ENCODE measurements around the gene GATB. TPM values are rescaled to one million over a fixed set of nuclear protein-coding genes. Genes with fewer than 3 reads are reported as not detected.

GATB gene
- polyA plus RNA-seq, 1 donor: 17.4 TPM

DNA sequence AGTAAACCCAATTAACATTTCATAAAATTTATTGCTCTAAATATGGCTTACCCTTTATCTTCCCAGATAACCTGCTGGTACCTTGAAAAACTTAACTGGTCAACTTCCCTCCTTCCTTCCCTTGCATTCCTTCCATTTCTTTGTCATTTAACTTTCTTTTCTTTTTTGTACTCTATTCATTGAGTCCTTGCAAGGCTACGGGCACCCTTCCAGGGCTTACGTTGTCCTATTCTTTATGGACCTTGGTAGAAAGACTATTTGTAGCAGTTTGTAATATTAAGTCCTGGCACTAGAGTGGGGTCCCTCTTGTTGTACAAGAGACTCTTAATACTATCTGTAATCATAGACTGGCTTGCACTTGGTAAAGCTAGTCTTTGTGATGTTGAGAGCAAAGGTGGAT lies 8.0 kb upstream of the GATB start:
- Histone ChIP-seq H3K36me3 (ENCODE audit: control insufficient read depth, insufficient read depth, low read length) (no peaks in the 10 kb centered on the region), H3K9me3 (ENCODE audit: control insufficient read depth, low read depth, low read length) (peaks cover 3% of the 10 kb centered on the region), H3K27ac (ENCODE audit: low read length) (no peak overlapping the region), H3K4me1 (ENCODE audit: control insufficient read depth, insufficient read depth, low read length) (no peaks in the 10 kb centered on the region), H3K4me3 (ENCODE audit: low read length) (no peak overlapping the region), H3K27me3 (ENCODE audit: control insufficient read depth, insufficient read depth, low read length) (peaks cover 9% of the 10 kb centered on the region)
- DNase-seq: no peak
- WGBS (ENCODE audit: insufficient coverage, low lambda C conversion rate): 80% methylated on average over 1 of the region's 2 CpGs

- H3K36me3 ChIP-seq (ENCODE audit: control insufficient read depth, insufficient read depth, low read length): no peaks in the 10 kb centered on the region
- H3K4me3 ChIP-seq (ENCODE audit: low read length): no peak overlapping the region
- H3K4me1 ChIP-seq (ENCODE audit: control insufficient read depth, insufficient read depth, low read length): no peaks in the 10 kb centered on the region
- peaks cover 12% of the 10 kb centered on the region for H3K27me3 ChIP-seq (ENCODE audit: control insufficient read depth, insufficient read depth, low read length)
- no peak overlapping the region for H3K27ac ChIP-seq (ENCODE audit: low read length)
- WGBS (ENCODE audit: insufficient coverage, low lambda C conversion rate): no CpG with 5 or more reads among the region's 4 CpGs
- H3K9me3 ChIP-seq (ENCODE audit: control insufficient read depth, low read depth, low read length): no peaks in the 10 kb centered on the region
- no peak for DNase-seq
Observed at GRCh38 chr4:151766691-151767090, 5.9 kb upstream of the GATB start.

GRCh38 chr4:151760002-151760401 lies 805 bp downstream of the GATB start:
- H3K27ac ChIP-seq (ENCODE audit: low read length): no peak overlapping the region
- no peaks in the 10 kb centered on the region for H3K36me3 ChIP-seq (ENCODE audit: control insufficient read depth, insufficient read depth, low read length)
- DNase-seq: peak in 1 of 2 donors; percentile 4
- H3K27me3 ChIP-seq (ENCODE audit: control insufficient read depth, insufficient read depth, low read length): peaks cover 4% of the 10 kb centered on the region
- 34% methylated on average over 3 of the region's 3 CpGs for WGBS (ENCODE audit: insufficient coverage, low lambda C conversion rate)
- peaks cover 3% of the 10 kb centered on the region for H3K4me1 ChIP-seq (ENCODE audit: control insufficient read depth, insufficient read depth, low read length)
- H3K4me3 ChIP-seq (ENCODE audit: low read length): peak overlapping the region; percentile 97
- H3K9me3 ChIP-seq (ENCODE audit: control insufficient read depth, low read depth, low read length): no peaks in the 10 kb centered on the region

DNA sequence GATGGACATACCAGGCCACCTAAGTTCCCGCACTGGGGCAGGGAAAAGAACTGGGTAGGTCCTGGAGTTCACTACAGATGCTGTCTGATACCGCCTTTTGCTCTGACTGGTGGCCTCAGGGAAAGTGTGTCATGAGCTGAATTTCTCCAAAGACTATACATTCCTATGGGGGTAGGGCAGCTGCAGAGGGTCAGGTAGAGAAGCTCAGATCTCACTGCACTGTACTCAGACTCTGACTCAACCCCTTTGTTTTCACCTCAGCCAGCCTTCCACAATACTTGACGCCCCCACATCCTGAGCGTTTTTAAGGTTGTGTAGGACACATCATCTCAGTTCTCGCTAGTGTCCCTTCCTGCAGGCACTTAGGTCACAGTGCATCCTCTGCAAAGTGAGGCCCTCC lies 7.8 kb downstream of the GATB start:
- WGBS (ENCODE audit: insufficient coverage, low lambda C conversion rate): 100% methylated on average over 2 of the region's 5 CpGs
- H3K9me3 ChIP-seq (ENCODE audit: control insufficient read depth, low read depth, low read length): no peaks in the 10 kb centered on the region
- no peaks in the 10 kb centered on the region for H3K4me1 ChIP-seq (ENCODE audit: control insufficient read depth, insufficient read depth, low read length)
- H3K36me3 ChIP-seq (ENCODE audit: control insufficient read depth, insufficient read depth, low read length): peaks cover 6% of the 10 kb centered on the region
- no peak overlapping the region for H3K27ac ChIP-seq (ENCODE audit: low read length)
- DNase-seq: no peak
- H3K27me3 ChIP-seq (ENCODE audit: control insufficient read depth, insufficient read depth, low read length): no peaks in the 10 kb centered on the region
- no peak overlapping the region for H3K4me3 ChIP-seq (ENCODE audit: low read length)

- 82% methylated on average over 3 of the region's 6 CpGs for WGBS (ENCODE audit: insufficient coverage, low lambda C conversion rate)
- Histone ChIP-seq H3K9me3 (ENCODE audit: control insufficient read depth, low read depth, low read length) (no peaks in the 10 kb centered on the region), H3K27me3 (ENCODE audit: control insufficient read depth, insufficient read depth, low read length) (no peaks in the 10 kb centered on the region), H3K27ac (ENCODE audit: low read length) (no peak overlapping the region), H3K4me3 (ENCODE audit: low read length) (no peak overlapping the region), H3K36me3 (ENCODE audit: control insufficient read depth, insufficient read depth, low read length) (peaks cover 6% of the 10 kb centered on the region), H3K4me1 (ENCODE audit: control insufficient read depth, insufficient read depth, low read length) (peaks cover 5% of the 10 kb centered on the region)
- DNase-seq: no peak
Observed at GRCh38 chr4:151750156-151750555, 10.7 kb downstream of the GATB start.

GRCh38 chr4:151745481-151746231 lies 15.2 kb downstream of the GATB start:
- no CpG with 5 or more reads among the region's 5 CpGs for WGBS (ENCODE audit: insufficient coverage, low lambda C conversion rate)
- Histone ChIP-seq H3K9me3 (ENCODE audit: control insufficient read depth, low read depth, low read length) (no peaks in the 10 kb centered on the region), H3K27me3 (ENCODE audit: control insufficient read depth, insufficient read depth, low read length) (no peaks in the 10 kb centered on the region), H3K36me3 (ENCODE audit: control insufficient read depth, insufficient read depth, low read length) (no peaks in the 10 kb centered on the region), H3K27ac (ENCODE audit: low read length) (no peak overlapping the region), H3K4me3 (ENCODE audit: low read length) (no peak overlapping the region), H3K4me1 (ENCODE audit: control insufficient read depth, insufficient read depth, low read length) (peaks cover 13% of the 10 kb centered on the region)
- no peak for DNase-seq

DNA sequence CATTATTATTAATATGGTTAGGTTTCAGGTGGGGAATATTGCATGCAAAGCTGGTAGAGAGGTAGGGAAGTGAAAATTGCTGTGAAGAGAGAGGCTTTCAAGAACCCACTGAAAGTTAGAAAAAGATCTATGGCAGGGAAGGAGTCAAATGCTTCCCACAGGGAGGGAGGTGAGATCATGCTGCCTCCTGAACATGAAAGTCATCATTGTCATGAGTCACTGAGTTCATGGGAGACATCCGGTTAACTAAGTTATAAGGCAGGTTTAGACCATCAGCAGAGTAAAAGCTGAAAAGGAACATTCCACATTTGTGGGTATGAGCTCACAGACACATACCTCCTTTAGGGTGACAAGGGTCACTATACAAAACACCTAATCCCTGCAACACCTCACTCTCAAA lies 16.2 kb downstream of the GATB start:
- Histone ChIP-seq H3K4me1 (ENCODE audit: control insufficient read depth, insufficient read depth, low read length) (peaks cover 13% of the 10 kb centered on the region), H3K27me3 (ENCODE audit: control insufficient read depth, insufficient read depth, low read length) (no peaks in the 10 kb centered on the region), H3K36me3 (ENCODE audit: control insufficient read depth, insufficient read depth, low read length) (no peaks in the 10 kb centered on the region), H3K4me3 (ENCODE audit: low read length) (no peak overlapping the region), H3K9me3 (ENCODE audit: control insufficient read depth, low read depth, low read length) (no peaks in the 10 kb centered on the region), H3K27ac (ENCODE audit: low read length) (peak overlapping the region; percentile 11)
- DNase-seq: peak in 1 of 2 donors; percentile 57
- WGBS (ENCODE audit: insufficient coverage, low lambda C conversion rate): no CpG with 5 or more reads among the region's 1 CpG

DNA sequence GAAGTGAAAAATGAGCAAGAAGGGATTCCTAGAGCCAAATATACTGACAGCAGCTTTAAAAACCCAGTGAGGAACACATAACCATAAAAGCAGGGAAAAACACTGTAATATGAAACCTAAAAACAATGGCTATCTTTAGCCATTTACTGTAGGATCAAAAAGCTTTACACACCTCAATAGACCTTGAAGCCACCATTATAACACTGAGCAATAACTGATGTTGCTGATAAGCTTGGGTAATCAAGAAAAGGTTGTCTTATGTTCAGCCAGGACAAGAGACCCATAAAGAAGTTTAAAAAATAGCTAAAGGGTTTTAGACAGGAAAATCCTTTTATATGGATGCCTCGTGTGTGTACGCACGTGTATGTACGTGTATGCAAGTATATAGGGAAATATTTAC lies 16.9 kb downstream of the GATB start:
- no CpG with 5 or more reads among the region's 4 CpGs for WGBS (ENCODE audit: insufficient coverage, low lambda C conversion rate)
- peak overlapping the region; percentile 11 for H3K27ac ChIP-seq (ENCODE audit: low read length)
- peak in 1 of 2 donors; percentile 33 for DNase-seq

GRCh38 chr4:151743128-151743854 lies 17.5 kb downstream of the GATB start:
- Histone ChIP-seq H3K27ac (ENCODE audit: low read length) (peak overlapping the region; percentile 11), H3K4me1 (ENCODE audit: control insufficient read depth, insufficient read depth, low read length) (peaks cover 13% of the 10 kb centered on the region), H3K9me3 (ENCODE audit: control insufficient read depth, low read depth, low read length) (no peaks in the 10 kb centered on the region), H3K36me3 (ENCODE audit: control insufficient read depth, insufficient read depth, low read length) (no peaks in the 10 kb centered on the region), H3K4me3 (ENCODE audit: low read length) (no peak overlapping the region), H3K27me3 (ENCODE audit: control insufficient read depth, insufficient read depth, low read length) (no peaks in the 10 kb centered on the region)
- WGBS (ENCODE audit: insufficient coverage, low lambda C conversion rate): no CpG with 5 or more reads among the region's 3 CpGs
- no peak for DNase-seq

More for the DNA sequence above, 16.9 kb downstream of the GATB start:
- Histone ChIP-seq H3K27me3 (ENCODE audit: control insufficient read depth, insufficient read depth, low read length) (no peaks in the 10 kb centered on the region), H3K4me1 (ENCODE audit: control insufficient read depth, insufficient read depth, low read length) (peaks cover 13% of the 10 kb centered on the region), H3K36me3 (ENCODE audit: control insufficient read depth, insufficient read depth, low read length) (no peaks in the 10 kb centered on the region), H3K4me3 (ENCODE audit: low read length) (no peak overlapping the region), H3K9me3 (ENCODE audit: control insufficient read depth, low read depth, low read length) (no peaks in the 10 kb centered on the region)

- 76% methylated on average over 2 of the region's 8 CpGs for WGBS (ENCODE audit: insufficient coverage, low lambda C conversion rate)
- DNase-seq: no peak
- Histone ChIP-seq H3K27ac (ENCODE audit: low read length) (no peak overlapping the region), H3K4me3 (ENCODE audit: low read length) (no peak overlapping the region), H3K9me3 (ENCODE audit: control insufficient read depth, low read depth, low read length) (no peaks in the 10 kb centered on the region), H3K36me3 (ENCODE audit: control insufficient read depth, insufficient read depth, low read length) (peaks cover 4% of the 10 kb centered on the region), H3K4me1 (ENCODE audit: control insufficient read depth, insufficient read depth, low read length) (peaks cover 6% of the 10 kb centered on the region), H3K27me3 (ENCODE audit: control insufficient read depth, insufficient read depth, low read length) (no peaks in the 10 kb centered on the region)
Observed at GRCh38 chr4:151738720-151739517, 21.9 kb downstream of the GATB start.
